Muscle of leg (tissue), 11 donors: ENCODE data around the gene SPINK8. TPM values are rescaled to one million over a fixed set of nuclear protein-coding genes. Genes with fewer than 3 reads are reported as not detected.
"Not testable (repeated sequence)": the region's sequence is repeated elsewhere in the genome, so short reads cannot be mapped to it uniquely, and the experiment has no call there.

ENCODE experiments used
- DNase-seq: peaks from one replicate; pipeline ENCODE4 v3.0.0; 2013
- H3K27ac ChIP-seq: one replicate; pipeline ENCODE4 v1.5.1; 2013; ENCODE audit warnings: mild to moderate bottlenecking, low read length, control low read depth
- H3K27me3 ChIP-seq: one replicate; pipeline ENCODE4 v1.6.1; 2013; ENCODE audit warnings: low read length; ENCODE audit not compliant: control insufficient read depth, insufficient read depth
- H3K36me3 ChIP-seq: one replicate; pipeline ENCODE4 v1.6.1; 2013; ENCODE audit warnings: low read length; ENCODE audit not compliant: control insufficient read depth, insufficient read depth
- H3K4me1 ChIP-seq: one replicate; pipeline ENCODE4 v1.6.1; 2013; ENCODE audit warnings: low read length; ENCODE audit not compliant: control insufficient read depth, insufficient read depth
- H3K4me3 ChIP-seq: one replicate; pipeline ENCODE4 v1.5.1; 2013; ENCODE audit warnings: low read length, control low read depth
- H3K9me3 ChIP-seq: replicated peaks from 2 replicates; pipeline ENCODE4 v1.6.1; 2013; ENCODE audit warnings: low read depth, low read length; ENCODE audit not compliant: control insufficient read depth
- WGBS: methylation state at CpG from one replicate; pipeline ENCODE4 v1.1.5; 2013; ENCODE audit warnings: missing lambda C conversion rate; ENCODE audit not compliant: insufficient coverage; 5-methylcytosine and 5-hydroxymethylcytosine counted together
- polyA plus RNA-seq, 8 donors: library from polyadenylated mRNA; unstranded; fragments of 120-200 nt; gene quantifications; one replicate each; pipeline versions ENCODE4 v1.2.1 to v1.2.3, GENCODE V29; 2013; ENCODE audit warnings: inconsistent platforms in 1 of 8, low replicate concordance in 1 of 8; ENCODE audit not compliant: insufficient read length in 8 of 8, insufficient read depth in 1 of 8
- total RNA-seq: library from RNA; stranded (reverse); fragments of 120-200 nt; gene quantifications from one replicate; pipeline ENCODE4 v1.2.4, GENCODE V29; 2013

The SPINK8 gene
- total and polyA plus RNA-seq, 9 donors: 0.49 TPM; not detected in 8

GRCh38 chr3:48331706-48332435 lies 1.6 kb downstream of the SPINK8 start:
- not testable (repeated sequence) for H3K4me3 ChIP-seq, H3K36me3 ChIP-seq, H3K4me1 ChIP-seq, H3K27me3 ChIP-seq, DNase-seq, H3K27ac ChIP-seq, H3K9me3 ChIP-seq
- WGBS: 92% methylated on average over 10 of the region's 10 CpGs

GRCh38 chr3:48320996-48321395 lies 12.5 kb downstream of the SPINK8 start:
- Histone ChIP-seq H3K9me3 (no peaks in the 10 kb centered on the region), H3K36me3 (no peaks in the 10 kb centered on the region), H3K27ac (no peak overlapping the region), H3K27me3 (no peaks in the 10 kb centered on the region), H3K4me1 (no peaks in the 10 kb centered on the region), H3K4me3 (no peak overlapping the region)
- 33% methylated on average over 1 of the region's 2 CpGs for WGBS
- no peak for DNase-seq

- H3K4me3 ChIP-seq: no peak overlapping the region
- H3K36me3 ChIP-seq: no peaks in the 10 kb centered on the region
- WGBS: no CpG with 5 or more reads among the region's 2 CpGs
- DNase-seq: no peak
- no peaks in the 10 kb centered on the region for H3K27me3 ChIP-seq
- H3K9me3 ChIP-seq: peaks cover 10% of the 10 kb centered on the region
- no peaks in the 10 kb centered on the region for H3K4me1 ChIP-seq
- no peak overlapping the region for H3K27ac ChIP-seq
These were observed 14.6 kb downstream of the SPINK8 start for GRCh38 chr3:48318713-48319468.

DNA sequence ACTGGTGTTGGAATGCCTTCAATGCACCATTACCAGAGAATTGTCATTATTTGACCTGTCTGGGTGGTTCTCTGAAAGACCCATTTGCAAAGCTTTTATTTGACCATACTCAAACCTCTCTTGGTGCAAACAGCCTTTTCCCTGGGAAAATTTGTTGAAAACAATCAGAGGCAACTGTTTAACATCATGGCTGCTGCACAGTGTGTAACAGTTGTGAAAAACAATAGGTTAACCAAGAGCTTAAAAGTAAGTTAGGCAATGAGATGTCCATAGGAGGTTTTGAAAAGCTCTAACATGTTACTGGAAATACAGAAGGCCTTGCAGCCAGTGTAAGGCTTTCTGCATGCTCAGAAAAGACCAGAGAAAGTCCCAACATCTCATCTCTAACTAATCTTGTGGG lies 18.9 kb downstream of the SPINK8 start:
- no peaks in the 10 kb centered on the region for H3K36me3 ChIP-seq
- no peak overlapping the region for H3K4me3 ChIP-seq
- H3K27ac ChIP-seq: no peak overlapping the region
- no peak for DNase-seq
- H3K27me3 ChIP-seq: no peaks in the 10 kb centered on the region
- H3K4me1 ChIP-seq: no peaks in the 10 kb centered on the region
- peaks cover 10% of the 10 kb centered on the region for H3K9me3 ChIP-seq

- H3K27me3 ChIP-seq: no peaks in the 10 kb centered on the region
- 75% methylated on average over 1 of the region's 4 CpGs for WGBS
- H3K36me3 ChIP-seq: no peaks in the 10 kb centered on the region
- peaks cover 2% of the 10 kb centered on the region for H3K9me3 ChIP-seq
- no peak overlapping the region for H3K4me3 ChIP-seq
- peaks cover 1% of the 10 kb centered on the region for H3K4me1 ChIP-seq
- DNase-seq: no peak
- H3K27ac ChIP-seq: no peak overlapping the region
These were observed 26.5 kb downstream of the SPINK8 start for GRCh38 chr3:48306860-48307530.

DNA sequence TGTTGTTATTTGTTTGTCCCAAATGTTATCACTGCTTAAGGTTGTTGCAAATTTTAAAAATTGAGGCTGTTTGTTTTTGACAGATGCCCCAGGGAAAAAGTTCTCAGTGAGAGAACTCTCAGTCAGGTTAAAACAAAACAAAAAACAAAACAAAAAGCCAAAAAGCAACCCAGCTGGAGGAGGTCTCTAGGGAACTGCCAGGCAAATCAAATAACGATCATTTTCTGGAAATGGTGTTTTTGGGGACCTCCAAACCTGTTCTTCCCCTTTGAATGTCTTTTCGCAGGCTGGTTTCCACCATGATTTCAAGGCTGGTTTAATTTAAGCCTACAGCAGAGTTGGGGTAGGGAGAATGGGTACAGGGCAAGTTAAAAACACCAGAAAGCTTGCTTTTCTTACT lies 27.2 kb downstream of the SPINK8 start:
- H3K9me3 ChIP-seq: peaks cover 4% of the 10 kb centered on the region
- no peaks in the 10 kb centered on the region for H3K36me3 ChIP-seq
- no peak overlapping the region for H3K4me3 ChIP-seq
- H3K4me1 ChIP-seq: peaks cover 5% of the 10 kb centered on the region
- H3K27me3 ChIP-seq: no peaks in the 10 kb centered on the region
- H3K27ac ChIP-seq: no peak overlapping the region
- 60% methylated on average over 1 of the region's 2 CpGs for WGBS
- no peak for DNase-seq

DNA sequence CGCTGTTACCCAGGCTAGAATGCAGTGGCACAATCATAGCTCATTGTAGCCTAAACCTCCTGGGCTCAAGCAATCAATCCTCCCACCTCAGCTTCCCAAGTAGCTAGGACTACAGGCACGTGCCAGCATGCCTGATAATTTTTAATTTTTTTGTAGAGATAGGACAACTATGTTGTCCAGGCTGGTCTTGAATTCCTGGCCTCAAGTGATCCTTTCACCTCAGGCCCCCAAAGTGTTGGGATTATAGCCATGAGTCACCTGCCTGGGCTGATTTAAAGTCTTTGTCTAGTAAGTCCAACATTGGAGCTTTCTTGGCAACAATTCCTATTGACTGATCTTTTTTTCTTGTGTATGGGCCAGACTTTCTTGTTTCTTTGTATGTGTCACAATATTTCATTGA lies 28.1 kb downstream of the SPINK8 start:
- no peaks in the 10 kb centered on the region for H3K27me3 ChIP-seq
- DNase-seq: no peak
- H3K4me3 ChIP-seq: no peak overlapping the region
- peaks cover 4% of the 10 kb centered on the region for H3K9me3 ChIP-seq
- no peak overlapping the region for H3K27ac ChIP-seq
- peaks cover 8% of the 10 kb centered on the region for H3K4me1 ChIP-seq
- H3K36me3 ChIP-seq: no peaks in the 10 kb centered on the region
- WGBS: no CpG with 5 or more reads among the region's 2 CpGs

GRCh38 chr3:48303021-48303420 lies 30.4 kb downstream of the SPINK8 start:
- no peaks in the 10 kb centered on the region for H3K27me3 ChIP-seq
- H3K9me3 ChIP-seq: peaks cover 4% of the 10 kb centered on the region
- no peak for DNase-seq
- no peak overlapping the region for H3K4me3 ChIP-seq
- peaks cover 13% of the 10 kb centered on the region for H3K4me1 ChIP-seq
- H3K27ac ChIP-seq: no peak overlapping the region
- H3K36me3 ChIP-seq: peaks cover 5% of the 10 kb centered on the region
- 100% methylated on average over 1 of the region's 2 CpGs for WGBS

DNA sequence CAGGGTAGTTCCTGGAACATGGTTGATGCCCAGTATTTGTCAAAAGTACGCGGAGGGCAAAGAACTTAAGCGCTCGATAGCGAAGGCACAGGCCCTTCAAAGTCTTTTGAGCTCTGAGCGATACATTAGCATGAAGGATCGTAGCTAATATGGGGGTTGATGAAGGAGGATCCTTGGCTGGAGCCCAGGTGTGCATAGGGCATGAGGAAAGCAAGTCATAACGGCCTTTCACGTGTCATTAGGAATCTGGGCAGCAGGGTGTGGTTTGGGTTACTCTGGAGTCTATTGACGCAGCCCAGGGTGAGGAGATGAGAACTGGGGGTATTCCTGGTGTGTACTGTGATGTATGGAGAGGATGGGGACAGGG lies 31.7 kb downstream of the SPINK8 start:
- peak; percentile 36 for DNase-seq
- WGBS: 2% methylated on average over 10 of the region's 10 CpGs
- H3K36me3 ChIP-seq: peaks cover 17% of the 10 kb centered on the region
- peaks cover 4% of the 10 kb centered on the region for H3K9me3 ChIP-seq
- peak overlapping the region; percentile 95 for H3K27ac ChIP-seq
- no peaks in the 10 kb centered on the region for H3K27me3 ChIP-seq
- peaks cover 13% of the 10 kb centered on the region for H3K4me1 ChIP-seq
- peak overlapping the region; percentile 89 for H3K4me3 ChIP-seq

DNA sequence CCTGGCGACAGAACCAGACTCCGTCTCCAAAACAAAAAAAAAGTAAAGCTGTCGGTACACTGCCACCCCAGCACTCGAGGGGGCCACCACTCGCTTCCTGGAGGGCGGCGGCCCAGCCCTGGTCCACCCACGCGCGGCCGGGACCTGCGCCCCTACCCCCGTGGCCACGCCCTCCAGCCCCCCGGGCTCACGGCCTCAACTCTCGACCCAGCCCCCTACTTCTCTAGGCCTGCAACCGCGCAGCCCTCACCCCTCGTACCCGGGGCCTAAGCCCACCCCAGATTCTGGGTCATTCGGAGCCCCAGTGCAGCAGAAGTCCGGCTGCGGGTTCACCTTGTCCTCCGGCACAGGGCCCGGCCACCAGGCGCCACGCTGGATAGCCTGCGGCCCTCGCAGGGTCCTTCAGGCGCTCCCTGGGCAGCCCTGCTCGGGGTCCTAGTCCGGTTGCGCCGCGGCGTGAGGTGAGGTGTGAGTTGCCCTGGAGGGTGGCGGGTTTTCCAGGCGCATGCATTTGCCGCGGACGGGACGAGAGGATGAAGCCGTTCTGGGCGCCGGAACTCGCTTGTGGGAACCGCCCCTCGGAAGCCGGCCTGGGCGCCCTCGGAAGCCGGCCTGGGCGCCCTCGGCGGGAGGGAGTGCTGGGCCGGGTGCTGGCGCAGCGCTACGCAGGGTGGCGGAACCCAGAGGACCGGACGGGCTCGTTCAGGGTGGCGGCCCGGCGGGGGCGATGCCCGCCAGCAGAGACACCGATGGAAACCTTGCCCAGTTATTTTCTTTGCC lies 32.3 kb downstream of the SPINK8 start, which contains the start of gene NME6:
Gene NME6, minus strand, starts transcription at position 348 of the 780 bp plus-strand sequence.
- Histone ChIP-seq H3K4me3 (peak within 1 kb of the TSS; percentile 89), H3K36me3 (peaks cover 21% of the 10 kb centered on the region), H3K27me3 (no peaks in the 10 kb centered on the region), H3K9me3 (peaks cover 4% of the 10 kb centered on the region), H3K27ac (peak within 1 kb of the TSS; percentile 95), H3K4me1 (peaks cover 13% of the 10 kb centered on the region)
- peak; percentile 92 for DNase-seq
- under 1% methylated on average over 70 of the region's 70 CpGs for WGBS
